ENCODE measurements around the gene IVNS1ABP. TPM values are rescaled to one million over a fixed set of nuclear protein-coding genes. Genes with fewer than 3 reads are reported as not detected.
"Not testable (repeated sequence)": the region's sequence is repeated elsewhere in the genome, so short reads cannot be mapped to it uniquely, and the experiment has no call there.

Gene IVNS1ABP
- total RNA-seq, 1 donor from 2014 or later = 61.0 TPM

- no peak overlapping the region for H3K27ac ChIP-seq
- H3K36me3 ChIP-seq = no peaks in the 10 kb centered on the region
- H3K4me1 ChIP-seq = no peaks in the 10 kb centered on the region
- DNase-seq (ENCODE audit: low spot score in 2 of 2) = no peak
- H3K27me3 ChIP-seq = no peaks in the 10 kb centered on the region
- H3K9me3 ChIP-seq = no peaks in the 10 kb centered on the region
- no peak overlapping the region for H3K4me3 ChIP-seq
- TF ChIP-seq, protein P1, sequence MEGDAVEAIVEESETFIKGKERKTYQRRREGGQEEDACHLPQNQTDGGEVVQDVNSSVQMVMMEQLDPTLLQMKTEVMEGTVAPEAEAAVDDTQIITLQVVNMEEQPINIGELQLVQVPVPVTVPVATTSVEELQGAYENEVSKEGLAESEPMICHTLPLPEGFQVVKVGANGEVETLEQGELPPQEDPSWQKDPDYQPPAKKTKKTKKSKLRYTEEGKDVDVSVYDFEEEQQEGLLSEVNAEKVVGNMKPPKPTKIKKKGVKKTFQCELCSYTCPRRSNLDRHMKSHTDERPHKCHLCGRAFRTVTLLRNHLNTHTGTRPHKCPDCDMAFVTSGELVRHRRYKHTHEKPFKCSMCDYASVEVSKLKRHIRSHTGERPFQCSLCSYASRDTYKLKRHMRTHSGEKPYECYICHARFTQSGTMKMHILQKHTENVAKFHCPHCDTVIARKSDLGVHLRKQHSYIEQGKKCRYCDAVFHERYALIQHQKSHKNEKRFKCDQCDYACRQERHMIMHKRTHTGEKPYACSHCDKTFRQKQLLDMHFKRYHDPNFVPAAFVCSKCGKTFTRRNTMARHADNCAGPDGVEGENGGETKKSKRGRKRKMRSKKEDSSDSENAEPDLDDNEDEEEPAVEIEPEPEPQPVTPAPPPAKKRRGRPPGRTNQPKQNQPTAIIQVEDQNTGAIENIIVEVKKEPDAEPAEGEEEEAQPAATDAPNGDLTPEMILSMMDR (IDR thresholded peaks at IDR 0.05) = no peak
- intact Hi-C loops (cut with DNase I) = no loop called here
Measured at GRCh38 chr1:185260611-185261010, 56.4 kb downstream of the IVNS1ABP start.

DNA sequence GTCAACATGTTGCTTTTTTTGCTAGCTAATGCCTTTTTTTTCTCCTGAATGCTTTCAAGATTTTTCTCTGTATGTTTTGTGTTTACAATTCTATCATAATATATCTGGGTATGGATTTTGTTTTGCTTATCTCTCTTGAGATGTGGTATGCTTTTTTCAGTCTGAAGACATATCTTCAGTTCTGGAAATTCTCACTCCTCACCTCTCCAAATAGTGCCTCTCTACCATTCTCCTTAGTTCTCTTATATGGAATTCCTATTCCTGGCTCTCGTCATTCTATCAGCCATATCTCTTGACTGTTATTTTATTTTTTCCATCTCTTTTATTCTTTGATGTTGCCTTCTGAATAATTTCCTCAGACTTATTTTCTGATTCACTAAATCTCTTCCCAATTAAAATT is 58.4 kb downstream of the IVNS1ABP start:
- no peak overlapping the region for H3K27ac ChIP-seq

DNA sequence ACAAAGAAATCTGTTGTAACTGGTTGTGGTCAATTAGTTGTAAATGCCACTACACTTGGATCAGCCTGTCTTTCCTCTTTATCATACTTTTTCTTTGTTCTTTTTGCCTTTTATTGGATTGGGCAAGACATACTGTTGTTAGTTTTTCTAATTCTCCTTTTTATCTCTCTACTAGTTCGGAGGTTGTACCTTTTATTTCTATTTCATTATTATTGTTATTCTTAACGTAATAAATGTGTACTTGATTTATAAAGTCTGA is 59.2 kb downstream of the IVNS1ABP start:
- no peaks in the 10 kb centered on the region for H3K4me1 ChIP-seq
- intact Hi-C loops (cut with DNase I) = no loop called here
- TF ChIP-seq, protein P1 (IDR thresholded peaks at IDR 0.05) = no peak
- no peak overlapping the region for H3K27ac ChIP-seq
- no peaks in the 10 kb centered on the region for H3K9me3 ChIP-seq
- DNase-seq (ENCODE audit: low spot score in 2 of 2) = no peak
- H3K27me3 ChIP-seq = no peaks in the 10 kb centered on the region
- no peaks in the 10 kb centered on the region for H3K36me3 ChIP-seq
- no peak overlapping the region for H3K4me3 ChIP-seq

More for the DNA sequence above, 58.4 kb downstream of the IVNS1ABP start:
- H3K9me3 ChIP-seq = no peaks in the 10 kb centered on the region
- no peaks in the 10 kb centered on the region for H3K4me1 ChIP-seq
- no peak for DNase-seq (ENCODE audit: low spot score in 2 of 2)
- H3K4me3 ChIP-seq = no peak overlapping the region
- intact Hi-C loops (cut with DNase I) = no loop called here
- H3K27me3 ChIP-seq = no peaks in the 10 kb centered on the region
- H3K36me3 ChIP-seq = no peaks in the 10 kb centered on the region
- TF ChIP-seq, protein P1 (IDR thresholded peaks at IDR 0.05) = no peak

- H3K27ac ChIP-seq; H3K4me3 ChIP-seq; H3K9me3 ChIP-seq; H3K4me1 ChIP-seq; intact Hi-C loops (cut with DNase I); DNase-seq (ENCODE audit: low spot score in 2 of 2); H3K27me3 ChIP-seq; H3K36me3 ChIP-seq: not testable (repeated sequence)
Measured at GRCh38 chr1:185257116-185257949, 59.7 kb downstream of the IVNS1ABP start.

GRCh38 chr1:185255595-185255994 is 61.4 kb downstream of the IVNS1ABP start:
- intact Hi-C loops (cut with DNase I); H3K4me1 ChIP-seq; H3K27me3 ChIP-seq; H3K9me3 ChIP-seq; DNase-seq (ENCODE audit: low spot score in 2 of 2); H3K36me3 ChIP-seq; H3K4me3 ChIP-seq; H3K27ac ChIP-seq: not testable (repeated sequence)

DNA sequence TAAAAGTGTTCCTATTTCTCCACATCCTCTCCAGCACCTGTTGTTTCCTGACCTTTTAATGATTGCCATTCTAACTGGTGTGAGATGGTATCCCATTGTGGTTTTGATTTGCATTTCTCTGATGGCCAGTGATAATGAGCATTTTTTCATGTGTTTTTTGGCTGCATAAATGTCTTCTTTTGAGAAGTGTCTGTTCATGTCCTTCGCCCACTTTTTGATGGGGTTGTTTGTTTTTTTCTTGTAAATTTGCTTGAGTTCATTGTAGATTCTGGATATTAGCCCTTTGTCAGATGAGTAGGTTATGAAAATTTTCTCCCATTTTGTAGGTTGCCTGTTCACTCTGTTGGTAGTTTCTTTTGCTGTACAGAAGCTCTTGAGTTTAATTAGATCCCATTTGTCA is 64.6 kb downstream of the IVNS1ABP start:
- H3K27me3 ChIP-seq; H3K36me3 ChIP-seq; intact Hi-C loops (cut with DNase I); H3K9me3 ChIP-seq; H3K4me1 ChIP-seq; DNase-seq (ENCODE audit: low spot score in 2 of 2); H3K27ac ChIP-seq; H3K4me3 ChIP-seq: not testable (repeated sequence)

DNA sequence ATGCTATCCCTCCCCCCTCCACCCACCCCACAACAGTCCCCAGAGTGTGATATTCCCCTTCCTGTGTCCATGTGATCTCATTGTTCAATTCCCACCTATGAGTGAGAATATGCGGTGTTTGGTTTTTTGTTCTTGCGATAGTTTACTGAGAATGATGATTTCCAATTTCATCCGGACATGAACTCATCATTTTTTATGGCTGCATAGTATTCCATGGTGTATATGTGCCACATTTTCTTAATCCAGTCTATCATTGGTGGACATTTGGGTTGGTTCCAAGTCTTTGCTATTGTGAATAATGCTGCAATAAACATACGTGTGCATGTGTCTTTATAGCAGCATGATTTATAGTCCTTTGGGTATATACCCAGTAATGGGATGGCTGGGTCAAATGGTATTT is 65.1 kb downstream of the IVNS1ABP start:
- H3K4me1 ChIP-seq; H3K4me3 ChIP-seq; DNase-seq (ENCODE audit: low spot score in 2 of 2); H3K27me3 ChIP-seq; H3K27ac ChIP-seq; H3K36me3 ChIP-seq; H3K9me3 ChIP-seq; intact Hi-C loops (cut with DNase I): not testable (repeated sequence)

DNA sequence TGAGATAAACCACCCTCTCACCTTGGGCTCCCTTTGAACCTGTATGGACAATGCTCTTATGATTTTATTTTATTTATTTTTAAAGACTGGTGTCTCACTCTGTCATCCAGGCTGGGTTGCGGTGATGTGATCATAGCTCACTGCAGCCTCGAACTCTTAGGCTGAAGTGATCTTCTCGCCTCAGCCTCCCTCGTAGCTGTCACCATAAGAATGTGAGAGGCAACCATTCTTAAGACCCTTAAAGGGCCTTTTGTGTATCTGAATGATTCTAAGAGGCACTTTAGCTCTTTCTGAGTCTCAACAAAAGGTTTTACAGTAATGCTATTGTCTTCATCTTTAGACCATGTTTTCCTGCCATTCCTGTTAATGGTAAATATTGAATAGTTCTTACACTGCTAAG is 67.0 kb downstream of the IVNS1ABP start:
- H3K4me3 ChIP-seq = no peak overlapping the region
- H3K27me3 ChIP-seq = no peaks in the 10 kb centered on the region
- TF ChIP-seq, protein P1 (IDR thresholded peaks at IDR 0.05) = no peak
- no peak overlapping the region for H3K27ac ChIP-seq
- no peaks in the 10 kb centered on the region for H3K36me3 ChIP-seq
- no peaks in the 10 kb centered on the region for H3K4me1 ChIP-seq
- intact Hi-C loops (cut with DNase I) = no loop called here
- no peaks in the 10 kb centered on the region for H3K9me3 ChIP-seq
- DNase-seq (ENCODE audit: low spot score in 2 of 2) = no peak

Measured in ascending aorta (tissue), 2 donors.